Parathyroid adenoma (tissue), 2 donors: ENCODE results near the gene MSI2.

Experiments used
- H2AFZ ChIP-seq: fragments of 300-600 bp; sonication (generic); one replicate; pipeline ENCODE4 v1.7.0; 2017; ENCODE audit warnings: antibody characterized with exemption, mild to moderate bottlenecking
- H3K27ac ChIP-seq: fragments of 300-600 bp; sonication (generic); one replicate; pipeline ENCODE4 v1.7.0; 2017
- H3K27me3 ChIP-seq: fragments of 300-600 bp; sonication (generic); one replicate; pipeline ENCODE4 v1.7.0; 2017; ENCODE audit warnings: low read length; ENCODE audit not compliant: control insufficient read depth, insufficient read depth
- H3K36me3 ChIP-seq: fragments of 300-600 bp; sonication (generic); one replicate; pipeline ENCODE4 v1.7.0; 2017; ENCODE audit warnings: low read length; ENCODE audit not compliant: control insufficient read depth, insufficient read depth
- H3K4me1 ChIP-seq: fragments of 300-600 bp; sonication (generic); one replicate; pipeline ENCODE4 v1.7.0; 2017; ENCODE audit warnings: control low read depth
- H3K4me2 ChIP-seq: fragments of 300-600 bp; sonication (generic); one replicate; pipeline ENCODE4 v1.7.0; 2017; ENCODE audit warnings: low read length
- H3K4me3 ChIP-seq: fragments of 300-600 bp; sonication (generic); one replicate; pipeline ENCODE4 v1.7.0; 2017; ENCODE audit warnings: low read depth, low read length
- H3K79me2 ChIP-seq: fragments of 300-600 bp; sonication (generic); one replicate; pipeline ENCODE4 v1.7.0; 2017; ENCODE audit warnings: control low read depth
- H3K9ac ChIP-seq: fragments of 300-600 bp; sonication (generic); one replicate; pipeline ENCODE4 v1.7.0; 2017; ENCODE audit warnings: mild to moderate bottlenecking
- H3K9me3 ChIP-seq: fragments of 300-600 bp; sonication (generic); one replicate; pipeline ENCODE4 v1.7.0; 2017; ENCODE audit warnings: low read length; ENCODE audit not compliant: control insufficient read depth
- TF ChIP-seq, protein P1 (sequence below): fragments of 300-600 bp; sonication (generic); IDR thresholded peaks from one replicate; pipeline ENCODE4 v1.7.0; 2017; ENCODE audit warnings: antibody characterized with exemption, mild to moderate bottlenecking
- donor health status: primary hyperparathyroidism.

MSI2 gene

GRCh38 chr17:57723427-57724025, 467.2 kb downstream of the MSI2 start:
- no peak overlapping the region for H3K9ac ChIP-seq
- no peaks in the 10 kb centered on the region for H3K27me3 ChIP-seq
- no peaks in the 10 kb centered on the region for H3K9me3 ChIP-seq
- no peaks in the 10 kb centered on the region for H3K79me2 ChIP-seq
- no peak overlapping the region for H3K27ac ChIP-seq
- H3K4me1 ChIP-seq: no peaks in the 10 kb centered on the region
- no peak overlapping the region for H3K4me3 ChIP-seq
- no peak overlapping the region for H3K4me2 ChIP-seq
- H2AFZ ChIP-seq: no peak overlapping the region
- TF ChIP-seq, protein P1, sequence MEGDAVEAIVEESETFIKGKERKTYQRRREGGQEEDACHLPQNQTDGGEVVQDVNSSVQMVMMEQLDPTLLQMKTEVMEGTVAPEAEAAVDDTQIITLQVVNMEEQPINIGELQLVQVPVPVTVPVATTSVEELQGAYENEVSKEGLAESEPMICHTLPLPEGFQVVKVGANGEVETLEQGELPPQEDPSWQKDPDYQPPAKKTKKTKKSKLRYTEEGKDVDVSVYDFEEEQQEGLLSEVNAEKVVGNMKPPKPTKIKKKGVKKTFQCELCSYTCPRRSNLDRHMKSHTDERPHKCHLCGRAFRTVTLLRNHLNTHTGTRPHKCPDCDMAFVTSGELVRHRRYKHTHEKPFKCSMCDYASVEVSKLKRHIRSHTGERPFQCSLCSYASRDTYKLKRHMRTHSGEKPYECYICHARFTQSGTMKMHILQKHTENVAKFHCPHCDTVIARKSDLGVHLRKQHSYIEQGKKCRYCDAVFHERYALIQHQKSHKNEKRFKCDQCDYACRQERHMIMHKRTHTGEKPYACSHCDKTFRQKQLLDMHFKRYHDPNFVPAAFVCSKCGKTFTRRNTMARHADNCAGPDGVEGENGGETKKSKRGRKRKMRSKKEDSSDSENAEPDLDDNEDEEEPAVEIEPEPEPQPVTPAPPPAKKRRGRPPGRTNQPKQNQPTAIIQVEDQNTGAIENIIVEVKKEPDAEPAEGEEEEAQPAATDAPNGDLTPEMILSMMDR: no peak
- H3K36me3 ChIP-seq: no peaks in the 10 kb centered on the region

DNA sequence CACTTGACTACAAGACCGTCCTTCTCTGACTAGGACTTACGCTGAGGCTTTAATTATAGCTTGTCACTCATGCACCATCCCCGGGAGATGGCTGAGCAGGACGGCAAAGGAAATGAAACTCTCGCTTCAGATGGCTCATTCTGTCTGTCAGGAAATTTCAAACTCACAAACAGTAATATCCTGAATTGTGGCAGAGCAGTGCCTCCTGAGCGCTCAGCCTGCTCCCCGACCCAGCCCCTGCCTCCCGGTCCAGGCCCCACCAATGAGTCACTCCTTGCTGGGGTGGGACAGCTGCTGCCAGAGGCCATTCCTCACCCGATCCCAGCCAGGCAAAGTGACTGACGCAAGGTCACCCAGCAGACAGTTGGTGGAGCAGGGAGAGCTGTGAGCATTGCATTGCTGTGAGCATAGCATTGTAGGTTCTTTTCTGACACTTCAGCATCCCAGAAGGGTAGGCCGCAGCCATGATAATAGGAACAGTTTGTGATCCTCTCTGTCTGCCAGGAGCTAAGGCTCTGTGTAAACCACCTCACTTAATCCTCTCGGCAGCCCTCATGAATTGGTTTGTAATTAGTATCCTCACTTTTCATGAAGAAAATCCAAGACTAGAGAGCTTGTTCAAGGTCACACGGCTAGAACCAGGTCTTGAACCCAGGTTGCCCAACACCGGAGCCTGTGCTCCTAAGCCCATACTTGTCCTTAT, 467.9 kb downstream of the MSI2 start:
- Histone ChIP-seq H3K27me3 (no peaks in the 10 kb centered on the region), H3K36me3 (no peaks in the 10 kb centered on the region), H3K4me1 (no peaks in the 10 kb centered on the region), H3K9ac (no peak overlapping the region), H3K4me2 (no peak overlapping the region), H3K9me3 (no peaks in the 10 kb centered on the region), H2AFZ (no peak overlapping the region), H3K79me2 (no peaks in the 10 kb centered on the region), H3K27ac (no peak overlapping the region), H3K4me3 (no peak overlapping the region)
- TF ChIP-seq, protein P1: no peak

DNA sequence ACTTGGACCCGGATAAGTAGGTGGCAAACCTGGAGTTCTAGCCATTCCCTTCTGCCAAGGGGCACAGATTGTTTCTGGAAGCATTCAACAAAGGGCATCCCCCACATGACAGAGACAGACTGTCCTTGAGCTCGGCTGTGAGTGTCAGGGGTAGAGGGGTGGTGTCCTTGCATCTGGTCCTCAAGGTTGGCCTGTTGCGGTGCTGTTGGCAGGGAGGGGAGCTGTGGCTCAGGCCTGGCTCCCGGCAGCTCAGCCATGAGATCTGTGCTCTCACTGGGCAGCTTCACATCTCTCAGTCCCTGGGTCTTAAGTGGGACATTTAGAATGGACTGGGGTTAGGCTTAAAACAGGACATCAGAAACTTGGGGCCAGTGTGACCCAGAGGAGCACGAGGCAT, 468.4 kb downstream of the MSI2 start:
- Histone ChIP-seq H3K9ac (no peak overlapping the region), H3K9me3 (no peaks in the 10 kb centered on the region), H3K27me3 (no peaks in the 10 kb centered on the region), H2AFZ (no peak overlapping the region), H3K4me2 (no peak overlapping the region), H3K4me3 (no peak overlapping the region), H3K4me1 (no peaks in the 10 kb centered on the region), H3K36me3 (no peaks in the 10 kb centered on the region), H3K79me2 (no peaks in the 10 kb centered on the region), H3K27ac (no peak overlapping the region)
- TF ChIP-seq, protein P1: no peak

GRCh38 chr17:57726213-57726790, 470.0 kb downstream of the MSI2 start:
- TF ChIP-seq, protein P1: no peak
- Histone ChIP-seq H3K4me1 (no peaks in the 10 kb centered on the region), H3K27me3 (no peaks in the 10 kb centered on the region), H3K36me3 (no peaks in the 10 kb centered on the region), H3K4me3 (no peak overlapping the region), H3K27ac (no peak overlapping the region), H3K9ac (no peak overlapping the region), H2AFZ (no peak overlapping the region), H3K4me2 (no peak overlapping the region), H3K79me2 (no peaks in the 10 kb centered on the region), H3K9me3 (no peaks in the 10 kb centered on the region)
